Spleen (tissue), 11 donors: ENCODE data around the gene HIVEP3. TPM values are rescaled to one million over a fixed set of nuclear protein-coding genes. Genes with fewer than 3 reads are reported as not detected.

Experiments
- DNase-seq: peaks from one replicate; pipeline ENCODE4 v3.0.0-alpha.2; 2020
- H3K27ac ChIP-seq, 8 donors: fragments of 200-600 bp; sonication (generic) in 7 of 8; 1 replicate in 4 of 8; 2 replicates in 4 of 8; pipeline versions ENCODE4 v1.5.0 to v1.8.0; 2016 to 2021; ENCODE audit warnings: inconsistent platforms in 4 of 8, mild to moderate bottlenecking in 4 of 8, moderate library complexity in 1 of 8
- H3K27me3 ChIP-seq, 7 donors: fragments of 200-600 bp; sonication (generic) in 6 of 7; replicated peaks in 1 of 7; 1 replicate in 4 of 7; 2 replicates in 3 of 7; pipeline versions ENCODE4 v1.5.0 to v1.8.0; 2016 to 2021; ENCODE audit warnings: inconsistent platforms in 3 of 7, mild to moderate bottlenecking in 1 of 7
- H3K36me3 ChIP-seq, 6 donors: fragments of 200-600 bp; sonication (generic) in 5 of 6; 1 replicate in 4 of 6; 2 replicates in 2 of 6; pipeline versions ENCODE4 v1.5.0 to v1.8.0; 2016 to 2021; ENCODE audit warnings: inconsistent platforms in 2 of 6
- H3K4me1 ChIP-seq, 6 donors: fragments of 200-600 bp; sonication (generic) in 5 of 6; 1 replicate in 3 of 6; 2 replicates in 3 of 6; pipeline versions ENCODE4 v1.5.0 to v1.8.0; 2016 to 2021; ENCODE audit warnings: inconsistent platforms in 3 of 6
- H3K4me3 ChIP-seq, 8 donors: fragments of 200-600 bp; sonication (generic) in 7 of 8; 1 replicate in 4 of 8; 2 replicates in 4 of 8; pipeline versions ENCODE4 v1.5.0 to v1.8.0; 2016 to 2021; ENCODE audit warnings: inconsistent platforms in 4 of 8, mild to moderate bottlenecking in 4 of 8, moderate library complexity in 2 of 8
- H3K9me3 ChIP-seq, 8 donors: fragments of 200-600 bp; sonication (generic) in 7 of 8; 1 replicate in 4 of 8; 2 replicates in 4 of 8; pipeline versions ENCODE4 v1.5.0 to v1.8.0; 2016 to 2021; ENCODE audit warnings: inconsistent platforms in 4 of 8
- CTCF ChIP-seq, 11 experiments: fragments of 200-600 bp in 7 of 11; fragments of 450-650 bp in 4 of 11; sonication (generic) in 4 of 11; IDR thresholded peaks in 8 of 11; conservative IDR thresholded peaks in 3 of 11; 1 replicate in 7 of 11; 2 replicates in 4 of 11; pipeline versions ENCODE4 v1.4.0 to v1.8.0; 2016 to 2021; ENCODE audit warnings: antibody characterized with exemption in 11 of 11, inconsistent platforms in 4 of 11, mild to moderate bottlenecking in 1 of 11
- POLR2A ChIP-seq, 3 donors: fragments of 450-650 bp; IDR thresholded peaks; one replicate each; pipeline ENCODE4 v1.5.1; 2017; ENCODE audit warnings: antibody characterized with exemption in 3 of 3, mild to moderate bottlenecking in 1 of 3
- POLR2AphosphoS5 ChIP-seq, 3 donors: sonication (generic); formaldehyde crosslinking; IDR thresholded peaks; one replicate each; pipeline ENCODE4 v1.5.1; 2017; ENCODE audit warnings: antibody characterized with exemption in 3 of 3
- WGBS, 5 donors: extraction: QIAGEN DNeasy Blood & Tissue Kit in 3 of 5; methylation state at CpG; one replicate each; pipeline versions ENCODE4 v1.1.5 to v1.1.7; 2013 to 2018; 5-methylcytosine and 5-hydroxymethylcytosine counted together
- intact Hi-C: fragments of 100-400 bp; cut with DNase I; formaldehyde crosslinking; loops from one replicate; pipeline ENCODE4 v1.15.0; 2023; ENCODE audit warnings: low total_unique reads
- polyA plus RNA-seq, 3 donors: library from polyadenylated mRNA; stranded (reverse); fragments of 200-250 nt; gene quantifications; one replicate each; pipeline ENCODE4 v1.2.1, GENCODE V29; 2013
- total RNA-seq, 7 donors: library from RNA; depleted of rRNA in 3 of 7; stranded (reverse); fragments of >200 nt in 3 of 7; fragmentation: NEBNext Ultra II Directional in 4 of 7; extraction: Animal tissue kit (Norgen Biotek cat#: 25700) in 4 of 7; gene quantifications; one replicate each; pipeline versions ENCODE4 v1.1.0 to v1.2.1, GENCODE V29; 2016 to 2021
- donor health status: healthy with polysubstance abuse.
- donor health status: DM: no; HTN: no; CAD: no; lungs with moderate emphysema.
- donor health status: DM: no; HTN: no; CAD: no.
- donor health status: Bipolar disorder and iron deficiency.
- donor health status: healthy.
- donor health status: DM: no; HTN: no; CAD: no.
- donor health status: DM: yes; HTN: yes; CAD: no.

HIVEP3 gene
- total and polyA plus RNA-seq, 10 donors, result 2.4 to 21.2 (median 8.2) TPM

DNA sequence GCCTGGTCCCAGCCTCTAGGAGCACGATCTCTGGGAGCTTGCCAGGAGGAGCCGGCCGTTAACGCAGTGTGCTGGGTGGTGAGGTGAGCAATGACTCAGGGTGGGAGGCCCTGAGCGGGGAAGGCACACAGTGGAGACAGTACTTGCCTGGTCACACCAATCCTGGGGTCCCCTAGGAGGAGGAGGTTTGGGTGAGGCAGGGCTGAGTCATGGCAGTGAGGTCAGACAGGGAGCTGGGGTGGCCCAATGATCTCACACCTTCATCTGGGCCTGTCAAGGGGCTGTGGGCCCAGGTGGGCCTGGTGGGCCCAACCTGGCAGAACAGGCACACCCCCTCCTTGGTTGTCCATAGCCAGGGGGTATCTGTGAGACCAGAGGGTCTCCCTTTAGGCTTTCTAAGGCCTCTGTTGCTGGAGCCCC lies 425.6 kb downstream of the HIVEP3 start:
- Histone ChIP-seq H3K9me3 (no peaks in the 10 kb centered on the region), H3K27me3 (peaks cover 0 to 37% (median 13%) of the 10 kb centered on the region in 7 donors), H3K36me3 (no peaks in the 10 kb centered on the region), H3K4me1 (peaks cover 0 to 28% (median 19%) of the 10 kb centered on the region in 6 donors), H3K27ac (no peak overlapping the region), H3K4me3 (no peak overlapping the region)
- TF ChIP-seq POLR2A (IDR thresholded peaks at IDR 0.05) (no peak), POLR2AphosphoS5 (IDR thresholded peaks at IDR 0.05) (no peak)
- intact Hi-C loops, result no loop called here
- no peak for DNase-seq
- WGBS, 5 donors, result 84 to 99% (median 94%) methylated on average over 5 of the region's 5 CpGs

DNA sequence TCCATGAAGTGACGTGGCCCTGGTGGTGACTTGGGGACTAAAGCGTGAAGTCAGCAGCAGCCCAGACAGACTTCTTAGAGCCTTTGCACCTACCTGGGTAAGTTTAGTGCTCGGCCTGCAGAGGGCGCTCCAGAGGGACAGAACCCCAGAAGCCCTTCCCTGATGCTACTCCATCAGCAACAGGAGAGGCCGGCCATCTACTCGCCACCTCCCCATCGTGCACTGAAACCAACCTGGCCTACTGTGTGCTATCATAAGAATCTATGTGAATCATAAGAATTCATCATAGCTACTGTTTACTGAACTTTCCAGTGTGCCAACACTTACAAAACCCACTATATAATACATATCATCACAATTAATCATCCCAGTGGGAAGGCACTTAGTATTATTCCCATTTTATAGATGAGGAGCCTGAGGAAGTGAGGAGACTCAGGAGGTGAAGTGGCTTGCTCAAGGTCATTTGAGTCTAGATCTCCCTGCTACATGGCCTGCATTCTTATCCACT lies 426.3 kb downstream of the HIVEP3 start:
- no peak overlapping the region for H3K27ac ChIP-seq
- no peaks in the 10 kb centered on the region for H3K9me3 ChIP-seq
- 37 to 77% (median 66%) methylated on average over 5 to 7 of the region's 7 CpGs for WGBS, 5 donors
- intact Hi-C loops, result no loop called here
- no peaks in the 10 kb centered on the region for H3K36me3 ChIP-seq
- peak in 4 of 11 experiments; percentile 13 to 47 (median 43) for TF ChIP-seq CTCF (IDR thresholded peaks at IDR 0.05 in 8 of 11, conservative IDR thresholded peaks at IDR 0.05 in 3 of 11)
- TF ChIP-seq POLR2A (IDR thresholded peaks at IDR 0.05), result no peak
- TF ChIP-seq POLR2AphosphoS5 (IDR thresholded peaks at IDR 0.05), result no peak
- peaks cover 0 to 26% (median 19%) of the 10 kb centered on the region in 6 donors for H3K4me1 ChIP-seq
- peaks cover 0 to 44% (median 13%) of the 10 kb centered on the region in 7 donors for H3K27me3 ChIP-seq
- H3K4me3 ChIP-seq, result no peak overlapping the region
- DNase-seq, result no peak

- Histone ChIP-seq H3K4me3 (no peak overlapping the region), H3K4me1 (peaks cover 1 to 30% (median 15%) of the 10 kb centered on the region in 6 donors), H3K9me3 (no peaks in the 10 kb centered on the region), H3K36me3 (no peaks in the 10 kb centered on the region), H3K27me3 (peaks cover 0 to 45% (median 3%) of the 10 kb centered on the region in 7 donors), H3K27ac (no peak overlapping the region)
- 72 to 94% (median 78%) methylated on average over 1 to 2 of the region's 2 CpGs for WGBS, 5 donors
- no peak for TF ChIP-seq POLR2AphosphoS5 (IDR thresholded peaks at IDR 0.05)
- TF ChIP-seq POLR2A (IDR thresholded peaks at IDR 0.05), result no peak
- TF ChIP-seq CTCF (IDR thresholded peaks at IDR 0.05 in 8 of 11, conservative IDR thresholded peaks at IDR 0.05 in 3 of 11), result no peak
- no peak for DNase-seq
- intact Hi-C loops, result no loop called here
Measured at GRCh38 chr1:41490911-41491310, 427.8 kb downstream of the HIVEP3 start.

- H3K9me3 ChIP-seq, result no peaks in the 10 kb centered on the region
- 86 to 95% (median 93%) methylated on average over 5 of the region's 5 CpGs for WGBS, 5 donors
- intact Hi-C loops, result no loop called here
- no peak overlapping the region for H3K4me3 ChIP-seq
- H3K27ac ChIP-seq, result no peak overlapping the region
- H3K4me1 ChIP-seq, result peaks cover 10 to 33% (median 21%) of the 10 kb centered on the region in 6 donors
- TF ChIP-seq POLR2AphosphoS5 (IDR thresholded peaks at IDR 0.05), result no peak
- no peak for TF ChIP-seq CTCF (IDR thresholded peaks at IDR 0.05 in 8 of 11, conservative IDR thresholded peaks at IDR 0.05 in 3 of 11)
- no peak for TF ChIP-seq POLR2A (IDR thresholded peaks at IDR 0.05)
- H3K27me3 ChIP-seq, result peaks cover 0 to 42% (median 0%) of the 10 kb centered on the region in 7 donors
- no peaks in the 10 kb centered on the region for H3K36me3 ChIP-seq
- no peak for DNase-seq
Measured at GRCh38 chr1:41489561-41489960, 429.2 kb downstream of the HIVEP3 start.
